Panc1 (cell line): ENCODE data around the gene NFATC3.

Experiments
- POLR2AphosphoS5 ChIP-seq: IDR thresholded peaks from 2 replicates; pipeline ENCODE4 v1.6.1; 2012; ENCODE audit warnings: mild to moderate bottlenecking, low read depth, low read length, moderate library complexity
- TF ChIP-seq, protein P1 (sequence below): fragments of 450-650 bp; IDR thresholded peaks from 2 replicates; pipeline ENCODE4 v1.5.1; 2017; ENCODE audit warnings: mild to moderate bottlenecking
- TF ChIP-seq, protein P2 (sequence below), 2 experiments: IDR thresholded peaks; 2 replicates each; pipeline ENCODE4 v1.6.1; 2011 to 2012; ENCODE audit warnings: low read depth in 2 of 2, control low read depth in 1 of 2, low read length in 1 of 2, mild to moderate bottlenecking in 1 of 2, moderate library complexity in 1 of 2; ENCODE audit not compliant: insufficient read depth in 1 of 2

DNA sequence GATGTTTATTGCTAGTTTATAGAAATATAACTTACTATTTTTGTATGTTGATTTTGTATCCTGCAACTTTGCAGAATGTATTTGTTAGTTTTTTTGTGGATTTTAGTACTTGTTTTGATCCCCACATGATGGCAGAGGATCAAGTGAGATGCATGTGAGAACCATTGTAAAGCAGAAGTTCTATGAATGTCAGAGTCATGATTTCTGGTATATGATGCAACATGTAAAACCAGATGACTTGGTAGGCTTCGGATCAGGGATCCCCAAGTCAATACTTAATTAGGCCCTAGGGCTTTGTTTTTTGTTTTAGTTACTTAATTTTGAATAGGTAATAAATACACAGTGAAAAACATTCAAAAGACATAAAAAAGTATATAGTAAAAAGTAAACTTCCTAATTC, 104.9 kb downstream of the NFATC3 start:
- TF ChIP-seq, protein P1, sequence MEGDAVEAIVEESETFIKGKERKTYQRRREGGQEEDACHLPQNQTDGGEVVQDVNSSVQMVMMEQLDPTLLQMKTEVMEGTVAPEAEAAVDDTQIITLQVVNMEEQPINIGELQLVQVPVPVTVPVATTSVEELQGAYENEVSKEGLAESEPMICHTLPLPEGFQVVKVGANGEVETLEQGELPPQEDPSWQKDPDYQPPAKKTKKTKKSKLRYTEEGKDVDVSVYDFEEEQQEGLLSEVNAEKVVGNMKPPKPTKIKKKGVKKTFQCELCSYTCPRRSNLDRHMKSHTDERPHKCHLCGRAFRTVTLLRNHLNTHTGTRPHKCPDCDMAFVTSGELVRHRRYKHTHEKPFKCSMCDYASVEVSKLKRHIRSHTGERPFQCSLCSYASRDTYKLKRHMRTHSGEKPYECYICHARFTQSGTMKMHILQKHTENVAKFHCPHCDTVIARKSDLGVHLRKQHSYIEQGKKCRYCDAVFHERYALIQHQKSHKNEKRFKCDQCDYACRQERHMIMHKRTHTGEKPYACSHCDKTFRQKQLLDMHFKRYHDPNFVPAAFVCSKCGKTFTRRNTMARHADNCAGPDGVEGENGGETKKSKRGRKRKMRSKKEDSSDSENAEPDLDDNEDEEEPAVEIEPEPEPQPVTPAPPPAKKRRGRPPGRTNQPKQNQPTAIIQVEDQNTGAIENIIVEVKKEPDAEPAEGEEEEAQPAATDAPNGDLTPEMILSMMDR, result no peak
- TF ChIP-seq, protein P2, sequence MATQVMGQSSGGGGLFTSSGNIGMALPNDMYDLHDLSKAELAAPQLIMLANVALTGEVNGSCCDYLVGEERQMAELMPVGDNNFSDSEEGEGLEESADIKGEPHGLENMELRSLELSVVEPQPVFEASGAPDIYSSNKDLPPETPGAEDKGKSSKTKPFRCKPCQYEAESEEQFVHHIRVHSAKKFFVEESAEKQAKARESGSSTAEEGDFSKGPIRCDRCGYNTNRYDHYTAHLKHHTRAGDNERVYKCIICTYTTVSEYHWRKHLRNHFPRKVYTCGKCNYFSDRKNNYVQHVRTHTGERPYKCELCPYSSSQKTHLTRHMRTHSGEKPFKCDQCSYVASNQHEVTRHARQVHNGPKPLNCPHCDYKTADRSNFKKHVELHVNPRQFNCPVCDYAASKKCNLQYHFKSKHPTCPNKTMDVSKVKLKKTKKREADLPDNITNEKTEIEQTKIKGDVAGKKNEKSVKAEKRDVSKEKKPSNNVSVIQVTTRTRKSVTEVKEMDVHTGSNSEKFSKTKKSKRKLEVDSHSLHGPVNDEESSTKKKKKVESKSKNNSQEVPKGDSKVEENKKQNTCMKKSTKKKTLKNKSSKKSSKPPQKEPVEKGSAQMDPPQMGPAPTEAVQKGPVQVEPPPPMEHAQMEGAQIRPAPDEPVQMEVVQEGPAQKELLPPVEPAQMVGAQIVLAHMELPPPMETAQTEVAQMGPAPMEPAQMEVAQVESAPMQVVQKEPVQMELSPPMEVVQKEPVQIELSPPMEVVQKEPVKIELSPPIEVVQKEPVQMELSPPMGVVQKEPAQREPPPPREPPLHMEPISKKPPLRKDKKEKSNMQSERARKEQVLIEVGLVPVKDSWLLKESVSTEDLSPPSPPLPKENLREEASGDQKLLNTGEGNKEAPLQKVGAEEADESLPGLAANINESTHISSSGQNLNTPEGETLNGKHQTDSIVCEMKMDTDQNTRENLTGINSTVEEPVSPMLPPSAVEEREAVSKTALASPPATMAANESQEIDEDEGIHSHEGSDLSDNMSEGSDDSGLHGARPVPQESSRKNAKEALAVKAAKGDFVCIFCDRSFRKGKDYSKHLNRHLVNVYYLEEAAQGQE (IDR thresholded peaks at IDR 0.05; ENCODE audit: insufficient read depth in 1 of 2, low read depth in 2 of 2, low read length in 1 of 2), result no peak
- TF ChIP-seq POLR2AphosphoS5, result no peak
